GM23338 (cell line): ENCODE results near the gene ACO1. TPM values are rescaled to one million over a fixed set of nuclear protein-coding genes. Genes with fewer than 3 reads are reported as not detected.

Source experiments
- ATAC-seq: fragments of 200-7000 bp; cut with Tn5 transposase; 3 replicates; pipeline ENCODE4 v1.9.1; 2020
- DNase-seq: peaks from one replicate; pipeline ENCODE4 v3.0.0-alpha.2; 2015; ENCODE audit warnings: low spot score
- H2AFZ ChIP-seq: fragments of 200-600 bp; sonication (generic); 2 replicates; pipeline ENCODE4 v1.8.0; 2016; ENCODE audit warnings: antibody characterized with exemption, mild to moderate bottlenecking, moderate library complexity
- H3F3A ChIP-seq: fragments of 200-600 bp; sonication (generic); replicated peaks from 2 replicates; pipeline ENCODE4 v1.8.0; 2017; ENCODE audit warnings: antibody characterized with exemption, mixed run types, low read depth
- H3K27ac ChIP-seq: fragments of 200-600 bp; sonication (generic); 2 replicates; pipeline ENCODE4 v1.6.1; 2016; ENCODE audit warnings: low read depth
- H3K27me3 ChIP-seq: fragments of 200-600 bp; sonication (generic); 2 replicates; pipeline ENCODE4 v1.8.0; 2016; ENCODE audit warnings: mild to moderate bottlenecking, mixed run types, moderate library complexity; ENCODE audit not compliant: insufficient read depth
- H3K36me3 ChIP-seq: fragments of 200-600 bp; sonication (generic); 2 replicates; pipeline ENCODE4 v1.8.0; 2016; ENCODE audit warnings: mild to moderate bottlenecking; ENCODE audit not compliant: insufficient read depth
- H3K4me1 ChIP-seq: fragments of 200-600 bp; sonication (generic); 2 replicates; pipeline ENCODE4 v1.8.0; 2016; ENCODE audit warnings: mild to moderate bottlenecking, moderate library complexity; ENCODE audit not compliant: insufficient read depth
- H3K4me2 ChIP-seq: fragments of 200-600 bp; sonication (generic); 2 replicates; pipeline ENCODE4 v1.7.1; 2017; ENCODE audit warnings: mixed run types
- H3K4me3 ChIP-seq: fragments of 200-600 bp; sonication (generic); 2 replicates; pipeline ENCODE4 v1.6.1; 2016; ENCODE audit warnings: mixed run types
- H3K79me2 ChIP-seq: fragments of 200-600 bp; sonication (generic); replicated peaks from 2 replicates; pipeline ENCODE4 v1.8.0; 2017; ENCODE audit warnings: mild to moderate bottlenecking; ENCODE audit not compliant: insufficient read depth
- H3K9me2 ChIP-seq: fragments of 200-600 bp; sonication (generic); 2 replicates; pipeline ENCODE4 v1.8.0; 2017; ENCODE audit not compliant: insufficient read depth
- H4K20me1 ChIP-seq: fragments of 200-600 bp; sonication (generic); replicated peaks from 2 replicates; pipeline ENCODE4 v1.8.0; 2017; ENCODE audit warnings: mild to moderate bottlenecking; ENCODE audit not compliant: insufficient read depth
- H3K27ac Mint-ChIP-seq: 2 replicates; pipeline ENCODE4 v1.8.0; 2020; ENCODE audit warnings: inconsistent platforms, mild to moderate bottlenecking, moderate library complexity, mixed read lengths
- H3K27me3 Mint-ChIP-seq: 3 replicates; pipeline ENCODE4 v1.8.0; 2022; ENCODE audit warnings: low read depth, mild to moderate bottlenecking, moderate library complexity, mixed read lengths, inconsistent platforms; ENCODE audit not compliant: insufficient read depth, poor library complexity
- H3K36me3 Mint-ChIP-seq: 3 replicates; pipeline ENCODE4 v1.8.0; 2021; ENCODE audit warnings: low read depth, mild to moderate bottlenecking, inconsistent platforms, moderate library complexity, mixed read lengths
- H3K4me1 Mint-ChIP-seq: 3 replicates; pipeline ENCODE4 v1.8.0; 2020; ENCODE audit warnings: mild to moderate bottlenecking, inconsistent platforms, mixed read lengths
- H3K4me3 Mint-ChIP-seq: 3 replicates; pipeline ENCODE4 v1.8.0; 2021; ENCODE audit warnings: moderate library complexity, mild to moderate bottlenecking, inconsistent platforms, mixed read lengths
- H3K9me3 Mint-ChIP-seq: 3 replicates; pipeline ENCODE4 v1.8.0; 2020; ENCODE audit warnings: moderate library complexity, mild to moderate bottlenecking, inconsistent platforms, mixed read lengths
- EZH2 ChIP-seq: fragments of 200-600 bp; sonication (generic); IDR thresholded peaks from one replicate; pipeline ENCODE4 v1.8.0; 2017; ENCODE audit warnings: antibody characterized with exemption, mild to moderate bottlenecking, low read depth; ENCODE audit not compliant: unreplicated experiment
- NANOG ChIP-seq: IDR thresholded peaks from 2 replicates; pipeline ENCODE4 v1.6.1; 2016; ENCODE audit warnings: antibody characterized with exemption, borderline replicate concordance
- STAT1 ChIP-seq: IDR thresholded peaks from one replicate; pipeline ENCODE4 v1.6.1; 2016; ENCODE audit warnings: antibody characterized with exemption; ENCODE audit not compliant: unreplicated experiment
- polyA plus RNA-seq: library from polyadenylated mRNA; unstranded; fragments of >200 nt; fragmentation: Nextera tagmentation; extraction: Ambion mirVana; gene quantifications from 2 replicates; pipeline ENCODE4 v1.2.1, GENCODE V29; 2016
- total RNA-seq: library from RNA; depleted of rRNA; stranded (reverse); fragments of >200 nt; shearing (Covaris generic); gene quantifications from 2 replicates; pipeline ENCODE4 v1.2.3, GENCODE V29; 2014
- TF ChIP-seq, protein P1 (sequence below), 2 experiments: fragments of 200-600 bp in 1 of 2; sonication (generic) in 1 of 2; conservative IDR thresholded peaks; 2 replicates each; pipeline versions ENCODE4 v1.5.1 to v1.6.1; 2016 to 2017; ENCODE audit warnings: antibody characterized with exemption in 2 of 2, low read depth in 2 of 2, mild to moderate bottlenecking in 2 of 2, moderate library complexity in 1 of 2

Gene ACO1
- total and polyA plus RNA-seq, 2 experiments from 2014 or later, result 16.6 to 41.0 TPM

DNA sequence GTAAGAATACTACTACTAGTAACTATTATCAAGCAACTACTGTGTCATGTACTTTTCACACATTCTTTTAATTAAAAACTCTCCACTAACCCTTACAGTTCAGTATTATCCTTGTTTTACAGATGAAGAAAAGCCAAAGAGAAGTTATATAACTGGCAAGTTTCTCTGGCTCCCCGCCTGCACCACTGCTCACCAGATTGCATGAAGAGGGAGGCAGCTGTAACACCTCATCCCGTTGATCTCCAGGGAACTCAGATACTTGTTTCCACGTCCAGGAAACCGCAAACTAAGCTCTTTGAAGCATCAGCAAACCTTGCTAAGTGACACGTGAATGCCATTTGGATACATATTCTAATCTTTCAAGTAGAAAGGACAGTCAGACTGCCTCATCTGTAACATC lies 71.3 kb downstream of the ACO1 start:
- no peaks in the 10 kb centered on the region for H3F3A ChIP-seq
- no peak for ATAC-seq
- Mint-ChIP-seq H3K4me3 (no peak overlapping the region), H3K27me3 (no peaks in the 10 kb centered on the region), H3K9me3 (no peaks in the 10 kb centered on the region), H3K4me1 (peaks cover 7% of the 10 kb centered on the region; the same call in 2 of the 3 replicates), H3K36me3 (peaks cover 36% of the 10 kb centered on the region), H3K27ac (no peak overlapping the region)
- 0 out of 2 replicates have a peak, but pooled peaks cover 3% of the 10 kb centered on the region for H4K20me1 ChIP-seq
- no peaks in the 10 kb centered on the region for H3K4me1 ChIP-seq
- no peak overlapping the region for H3K4me3 ChIP-seq
- peaks cover 18% of the 10 kb centered on the region for H3K36me3 ChIP-seq
- DNase-seq, result no peak
- TF ChIP-seq, protein P1, sequence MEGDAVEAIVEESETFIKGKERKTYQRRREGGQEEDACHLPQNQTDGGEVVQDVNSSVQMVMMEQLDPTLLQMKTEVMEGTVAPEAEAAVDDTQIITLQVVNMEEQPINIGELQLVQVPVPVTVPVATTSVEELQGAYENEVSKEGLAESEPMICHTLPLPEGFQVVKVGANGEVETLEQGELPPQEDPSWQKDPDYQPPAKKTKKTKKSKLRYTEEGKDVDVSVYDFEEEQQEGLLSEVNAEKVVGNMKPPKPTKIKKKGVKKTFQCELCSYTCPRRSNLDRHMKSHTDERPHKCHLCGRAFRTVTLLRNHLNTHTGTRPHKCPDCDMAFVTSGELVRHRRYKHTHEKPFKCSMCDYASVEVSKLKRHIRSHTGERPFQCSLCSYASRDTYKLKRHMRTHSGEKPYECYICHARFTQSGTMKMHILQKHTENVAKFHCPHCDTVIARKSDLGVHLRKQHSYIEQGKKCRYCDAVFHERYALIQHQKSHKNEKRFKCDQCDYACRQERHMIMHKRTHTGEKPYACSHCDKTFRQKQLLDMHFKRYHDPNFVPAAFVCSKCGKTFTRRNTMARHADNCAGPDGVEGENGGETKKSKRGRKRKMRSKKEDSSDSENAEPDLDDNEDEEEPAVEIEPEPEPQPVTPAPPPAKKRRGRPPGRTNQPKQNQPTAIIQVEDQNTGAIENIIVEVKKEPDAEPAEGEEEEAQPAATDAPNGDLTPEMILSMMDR (conservative IDR thresholded peaks at IDR 0.05; ENCODE audit: low read depth in 2 of 2), result no peak
- no peaks in the 10 kb centered on the region for H3K9me2 ChIP-seq
- no peaks in the 10 kb centered on the region for H3K27me3 ChIP-seq
- H2AFZ ChIP-seq, result no peak overlapping the region
- no peak overlapping the region for H3K4me2 ChIP-seq
- no peaks in the 10 kb centered on the region for H3K79me2 ChIP-seq
- no peak overlapping the region for H3K27ac ChIP-seq

GRCh38 chr9:32456564-32456963 lies 72.1 kb downstream of the ACO1 start:
- no peak overlapping the region for H2AFZ ChIP-seq
- no peaks in the 10 kb centered on the region for H3K4me1 ChIP-seq
- H3K4me2 ChIP-seq, result no peak overlapping the region
- H4K20me1 ChIP-seq, result 0 out of 2 replicates have a peak, but pooled peaks cover 3% of the 10 kb centered on the region
- no peak for ATAC-seq
- Mint-ChIP-seq H3K4me3 (no peak overlapping the region), H3K4me1 (peaks cover 7% of the 10 kb centered on the region; the same call in 2 of the 3 replicates), H3K36me3 (peaks cover 30% of the 10 kb centered on the region), H3K27me3 (no peaks in the 10 kb centered on the region), H3K27ac (peak overlapping the region; percentile 17; the same call in 1 of the 2 replicates), H3K9me3 (no peaks in the 10 kb centered on the region)
- H3K27ac ChIP-seq, result no peak overlapping the region
- H3K36me3 ChIP-seq, result peaks cover 11% of the 10 kb centered on the region
- H3F3A ChIP-seq, result no peaks in the 10 kb centered on the region
- DNase-seq, result no peak
- TF ChIP-seq NANOG, result no peak
- no peaks in the 10 kb centered on the region for H3K9me2 ChIP-seq
- no peaks in the 10 kb centered on the region for H3K27me3 ChIP-seq
- H3K4me3 ChIP-seq, result no peak overlapping the region
- H3K79me2 ChIP-seq, result no peaks in the 10 kb centered on the region

DNA sequence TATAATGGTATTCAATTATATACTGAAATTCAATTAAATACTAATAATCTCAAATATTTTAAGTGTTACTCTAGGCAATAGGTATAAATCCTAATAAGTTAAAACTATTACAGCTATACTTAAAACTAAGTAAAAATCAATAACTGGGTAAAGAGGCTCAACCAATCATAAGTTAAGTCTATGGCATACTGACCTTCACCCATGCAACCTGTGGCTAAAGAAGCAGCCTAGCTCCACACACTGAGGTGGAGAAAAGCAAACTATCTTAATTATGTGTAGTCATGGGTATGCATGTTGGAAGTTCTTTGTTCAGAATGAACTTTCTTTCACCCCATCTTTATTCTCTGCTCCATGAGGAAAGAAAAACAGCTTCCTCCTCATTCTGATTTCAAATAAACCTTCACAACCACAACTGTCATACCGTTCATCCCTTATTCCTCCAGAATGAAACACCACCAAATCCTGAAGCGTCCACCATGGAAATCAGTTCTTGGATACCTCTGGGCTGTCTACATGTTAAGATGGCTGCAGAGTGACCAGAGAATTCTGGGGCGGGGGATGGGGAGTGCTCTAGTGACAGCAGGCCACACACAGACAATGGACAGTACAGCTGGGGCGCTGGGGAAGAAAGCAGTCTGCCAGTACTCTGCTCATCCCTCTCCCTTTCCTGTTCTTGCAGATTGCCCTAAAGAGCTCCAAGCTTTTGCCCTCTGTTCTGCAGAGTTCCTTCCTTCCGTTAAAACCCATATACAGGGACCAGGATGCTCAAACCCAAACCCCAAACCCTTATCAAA lies 79.3 kb downstream of the ACO1 start:
- DNase-seq, result peak; percentile 12
- peaks cover 9% of the 10 kb centered on the region for H3K36me3 Mint-ChIP-seq
- no peak overlapping the region for H3K4me3 Mint-ChIP-seq

More for the DNA sequence above, 79.3 kb downstream of the ACO1 start:
- H3K27ac Mint-ChIP-seq, result no peak overlapping the region
- H3K4me1 Mint-ChIP-seq, result peaks cover 5% of the 10 kb centered on the region; the same call in 2 of the 3 replicates
- Histone ChIP-seq H3K4me3 (no peak overlapping the region), H3K4me1 (no peaks in the 10 kb centered on the region), H3K27ac (no peak overlapping the region), H4K20me1 (no peaks in the 10 kb centered on the region), H3K79me2 (no peaks in the 10 kb centered on the region), H3K36me3 (no peaks in the 10 kb centered on the region; the same call in 1 of the 2 replicates), H3K27me3 (no peaks in the 10 kb centered on the region), H3K4me2 (no peak overlapping the region), H3F3A (no peaks in the 10 kb centered on the region), H3K9me2 (no peaks in the 10 kb centered on the region), H2AFZ (no peak overlapping the region)
- no peak for TF ChIP-seq NANOG
- no peak for TF ChIP-seq STAT1
- no peak for TF ChIP-seq EZH2
- ATAC-seq, result peak; percentile 41; the same call in 1 of the 3 replicates
- no peaks in the 10 kb centered on the region for H3K27me3 Mint-ChIP-seq
- no peaks in the 10 kb centered on the region for H3K9me3 Mint-ChIP-seq
